GM12872 (cell line): ENCODE data around the gene PTPN11.

Experiments
- CTCF ChIP-seq: IDR thresholded peaks from 3 replicates; pipeline ENCODE4 v1.5.1; 2011; ENCODE audit warnings: low read depth, mild to moderate bottlenecking, low read length, moderate library complexity; ENCODE audit not compliant: insufficient read depth

PTPN11 gene

GRCh38 chr12:112381883-112382796 lies 36.6 kb upstream of the PTPN11 start, which contains the start of gene HECTD4:
TSS of gene HECTD4 (minus strand) at chr12:112382431. CDS start at chr12:112382128, 303 bp downstream.
- TF ChIP-seq CTCF: no peak

DNA sequence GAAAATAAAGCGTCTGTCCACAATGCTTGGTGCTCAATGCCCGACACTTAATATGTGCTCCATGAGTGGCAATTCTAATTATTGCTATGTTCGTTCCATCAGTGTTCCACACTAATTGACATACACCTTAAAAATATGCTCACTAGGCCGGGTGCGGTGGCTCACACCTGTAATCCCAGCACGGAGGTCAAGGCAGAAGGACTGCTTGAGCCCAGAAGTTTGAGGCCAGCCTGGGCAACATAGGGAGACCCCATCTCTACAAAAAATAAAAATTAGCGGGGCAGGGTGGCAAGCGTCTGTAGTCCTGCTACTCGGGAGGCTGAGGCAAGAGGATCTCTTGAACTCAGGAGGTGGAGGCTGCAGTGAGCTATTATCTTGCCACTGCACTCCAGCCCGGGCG lies 35.9 kb upstream of the PTPN11 start:
- no peak for TF ChIP-seq CTCF

GRCh38 chr12:112386726-112387125 lies 32.0 kb upstream of the PTPN11 start:
- no peak for TF ChIP-seq CTCF

GRCh38 chr12:112389228-112389627 lies 29.5 kb upstream of the PTPN11 start:
- TF ChIP-seq CTCF: no peak

DNA sequence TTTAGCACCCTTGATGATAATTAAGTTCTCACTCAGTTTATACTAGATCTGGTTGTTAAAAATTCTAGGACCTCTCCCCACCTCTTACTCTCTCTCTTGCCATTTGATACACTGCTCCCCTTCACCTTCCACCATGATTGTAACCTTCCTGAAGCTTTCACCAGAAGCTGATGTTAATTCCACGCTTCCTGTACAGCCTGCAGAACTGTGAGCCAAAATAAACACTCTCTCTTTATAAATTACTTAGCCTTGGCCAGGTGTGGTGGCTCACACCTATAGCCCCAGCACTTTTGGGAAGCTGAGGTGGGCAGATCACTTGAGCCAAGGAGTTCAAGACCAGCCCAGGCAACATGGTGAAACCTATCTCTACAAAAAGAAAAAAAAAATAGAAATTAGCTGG lies 25.4 kb upstream of the PTPN11 start:
- TF ChIP-seq CTCF: no peak

- no peak for TF ChIP-seq CTCF
These were observed 17.7 kb upstream of the PTPN11 start for GRCh38 chr12:112401054-112401453.

- no peak for TF ChIP-seq CTCF
These were observed 16.7 kb upstream of the PTPN11 start for GRCh38 chr12:112401903-112402498.
